Pons (tissue), 1 donor: Measurements from ENCODE around the gene CHTOP.

Experiments used
- DNase-seq: peaks from one replicate; pipeline ENCODE4 v3.0.0-alpha.2; 2016; ENCODE audit warnings: low spot score

CHTOP gene

DNA sequence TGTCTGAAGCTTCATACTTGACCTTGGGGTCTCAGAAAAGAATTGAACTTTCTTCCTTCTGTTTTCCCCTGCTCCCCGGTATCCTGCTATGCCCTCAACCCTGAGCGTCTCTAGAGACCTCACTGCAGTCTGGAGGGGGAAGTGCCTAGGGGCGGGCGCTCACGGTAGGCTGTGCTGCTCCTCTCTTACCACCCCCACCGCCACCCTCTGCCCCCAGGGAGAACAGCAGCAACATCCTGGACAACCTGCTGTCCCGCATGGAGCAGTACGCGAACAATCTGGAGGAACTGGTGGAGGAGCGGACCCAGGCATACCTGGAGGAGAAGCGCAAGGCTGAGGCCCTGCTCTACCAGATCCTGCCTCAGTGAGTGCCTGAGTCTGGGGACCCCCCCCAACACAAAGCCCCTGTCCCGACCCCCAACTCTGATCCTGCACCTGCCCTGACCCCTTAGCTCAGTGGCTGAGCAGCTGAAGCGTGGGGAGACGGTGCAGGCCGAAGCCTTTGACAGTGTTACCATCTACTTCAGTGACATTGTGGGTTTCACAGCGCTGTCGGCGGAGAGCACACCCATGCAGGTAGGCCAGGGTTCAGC, 55.0 kb downstream of the CHTOP start:
- DNase-seq: no peak

DNA sequence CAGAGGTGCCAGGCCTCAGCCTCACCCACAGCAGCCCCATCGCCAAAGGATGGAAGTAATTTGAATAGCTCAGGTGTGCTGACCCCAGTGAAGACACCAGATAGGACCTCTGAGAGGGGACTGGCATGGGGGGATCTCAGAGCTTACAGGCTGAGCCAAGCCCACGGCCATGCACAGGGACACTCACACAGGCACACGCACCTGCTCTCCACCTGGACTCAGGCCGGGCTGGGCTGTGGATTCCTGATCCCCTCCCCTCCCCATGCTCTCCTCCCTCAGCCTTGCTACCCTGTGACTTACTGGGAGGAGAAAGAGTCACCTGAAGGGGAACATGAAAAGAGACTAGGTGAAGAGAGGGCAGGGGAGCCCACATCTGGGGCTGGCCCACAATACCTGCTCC, 59.6 kb downstream of the CHTOP start:
- no peak for DNase-seq
